Measurements from ENCODE around the gene RALGAPA2.

Gene RALGAPA2

GRCh38 chr20:20712004-20712473, 405 bp downstream of the RALGAPA2 start:
- ATAC-seq = peak; percentile 22; the same call in 2 of the 3 replicates
- TF ChIP-seq TCF4 (CRISPR knock-in tag; IDR thresholded peaks at IDR 0.05; ENCODE audit: borderline replicate concordance) (no peak), ESRRG (CRISPR knock-in tag; IDR thresholded peaks at IDR 0.05) (no peak), ZNF70 (CRISPR knock-in tag; IDR thresholded peaks at IDR 0.05) (no peak), CREB5 (CRISPR knock-in tag; IDR thresholded peaks at IDR 0.05; ENCODE audit: low read depth) (no peak), CSDC2 (CRISPR knock-in tag; IDR thresholded peaks at IDR 0.05) (no peak), CSRNP3 (CRISPR knock-in tag; IDR thresholded peaks at IDR 0.05) (no peak), SNAI2 (CRISPR knock-in tag; IDR thresholded peaks at IDR 0.05) (no peak), GLIS3 (CRISPR knock-in tag; IDR thresholded peaks at IDR 0.05) (no peak), PATZ1 (CRISPR knock-in tag; IDR thresholded peaks at IDR 0.05; ENCODE audit: borderline replicate concordance) (no peak), RARB (CRISPR knock-in tag; IDR thresholded peaks at IDR 0.05) (no peak), ARNTL (CRISPR knock-in tag; IDR thresholded peaks at IDR 0.05; ENCODE audit: borderline replicate concordance, low read depth) (no peak)

- ATAC-seq = no peak
- TF ChIP-seq OSR1 (CRISPR knock-in tag; IDR thresholded peaks at IDR 0.05) (no peak), ZNF8 (CRISPR knock-in tag; IDR thresholded peaks at IDR 0.05) (no peak)
These were observed 1.0 kb downstream of the RALGAPA2 start for GRCh38 chr20:20711413-20711812.

GRCh38 chr20:20710443-20711315, 1.8 kb downstream of the RALGAPA2 start:
- TF ChIP-seq TOX (CRISPR knock-in tag; IDR thresholded peaks at IDR 0.05; ENCODE audit: borderline replicate concordance) (no peak), ZFP3 (CRISPR knock-in tag; IDR thresholded peaks at IDR 0.05) (no peak), CSDC2 (CRISPR knock-in tag; IDR thresholded peaks at IDR 0.05) (no peak), ZC3H10 (CRISPR knock-in tag; IDR thresholded peaks at IDR 0.05) (no peak), POU6F1 (CRISPR knock-in tag; IDR thresholded peaks at IDR 0.05; ENCODE audit: borderline replicate concordance, low read depth) (no peak)
- ATAC-seq = no peak

- TF ChIP-seq CSDC2 (CRISPR knock-in tag; IDR thresholded peaks at IDR 0.05) (no peak), ESRRG (CRISPR knock-in tag; IDR thresholded peaks at IDR 0.05) (no peak), ZC3H10 (CRISPR knock-in tag; IDR thresholded peaks at IDR 0.05) (no peak), BACH2 (CRISPR knock-in tag; IDR thresholded peaks at IDR 0.05; ENCODE audit: borderline replicate concordance) (no peak), CSRNP3 (CRISPR knock-in tag; IDR thresholded peaks at IDR 0.05) (no peak), TOX (CRISPR knock-in tag; IDR thresholded peaks at IDR 0.05; ENCODE audit: borderline replicate concordance) (no peak), ISL1 (CRISPR knock-in tag; IDR thresholded peaks at IDR 0.05) (no peak), CREB5 (CRISPR knock-in tag; IDR thresholded peaks at IDR 0.05; ENCODE audit: low read depth) (no peak), RARB (CRISPR knock-in tag; IDR thresholded peaks at IDR 0.05) (no peak)
- no peak for ATAC-seq
These were observed 2.6 kb downstream of the RALGAPA2 start for GRCh38 chr20:20709887-20710286.
